ENCODE data around the gene MGA.
"Not testable (repeated sequence)": the region's sequence is repeated elsewhere in the genome, so short reads cannot be mapped to it uniquely, and the experiment has no call there.

The MGA gene

DNA sequence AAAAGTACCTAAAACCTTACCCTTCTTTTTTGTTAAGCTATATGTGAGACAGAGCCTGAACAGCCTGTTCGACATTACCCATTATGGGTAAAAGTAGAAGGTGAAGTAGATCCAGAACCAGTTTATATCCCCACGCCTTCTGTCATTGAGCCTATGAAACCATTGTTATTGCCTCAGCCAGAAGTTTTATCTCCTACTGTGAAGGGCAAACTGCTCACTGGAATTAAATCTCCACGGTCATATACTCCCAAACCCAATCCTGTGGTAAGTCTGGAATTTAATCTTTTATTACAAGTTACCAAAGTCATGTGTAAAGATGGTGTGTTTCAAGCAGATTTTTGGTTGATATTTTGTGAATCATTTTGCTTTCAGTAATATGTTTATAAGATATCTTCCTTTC is 66.9 kb downstream of the MGA start:
- no peak for DNase-seq

DNA sequence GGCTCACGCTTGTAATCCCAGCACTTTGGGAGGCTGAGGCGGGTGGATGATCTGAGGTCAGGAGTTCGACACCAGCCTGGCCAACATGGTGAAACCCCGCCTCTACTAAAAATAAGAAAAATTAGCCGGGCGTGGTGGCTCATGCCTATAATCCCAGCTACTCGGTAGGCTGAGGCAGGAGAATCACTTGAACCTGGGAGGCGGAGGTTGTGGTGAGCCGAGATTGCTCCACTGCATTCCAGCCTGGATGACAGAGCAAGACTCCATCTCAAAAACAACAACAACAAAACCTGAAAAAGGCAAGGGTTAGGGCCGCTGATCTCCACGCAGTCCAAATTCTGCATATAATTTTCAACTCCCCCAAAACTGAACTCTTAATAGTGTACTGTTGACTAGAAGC is 67.9 kb downstream of the MGA start:
- DNase-seq: not testable (repeated sequence)

DNA sequence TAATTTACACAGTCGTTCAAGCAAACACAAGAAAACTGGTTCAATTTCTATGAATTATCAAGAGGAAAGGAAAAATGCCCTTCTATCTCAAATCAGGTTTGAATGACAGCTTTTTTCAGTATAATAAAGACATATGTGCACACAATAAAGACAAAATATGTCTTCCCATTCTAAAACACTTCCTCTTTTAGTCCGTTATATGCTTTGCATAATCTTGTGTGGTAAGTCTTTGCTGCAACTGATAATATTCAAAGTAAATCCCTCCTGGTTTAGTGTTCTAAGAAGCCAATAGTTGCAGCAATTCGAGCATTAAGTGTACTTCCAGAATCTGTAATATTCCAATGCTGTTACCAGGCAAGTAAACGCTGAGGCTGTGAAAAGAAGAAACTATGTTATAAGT is 70.3 kb downstream of the MGA start:
- DNase-seq: peak; percentile 66

DNA sequence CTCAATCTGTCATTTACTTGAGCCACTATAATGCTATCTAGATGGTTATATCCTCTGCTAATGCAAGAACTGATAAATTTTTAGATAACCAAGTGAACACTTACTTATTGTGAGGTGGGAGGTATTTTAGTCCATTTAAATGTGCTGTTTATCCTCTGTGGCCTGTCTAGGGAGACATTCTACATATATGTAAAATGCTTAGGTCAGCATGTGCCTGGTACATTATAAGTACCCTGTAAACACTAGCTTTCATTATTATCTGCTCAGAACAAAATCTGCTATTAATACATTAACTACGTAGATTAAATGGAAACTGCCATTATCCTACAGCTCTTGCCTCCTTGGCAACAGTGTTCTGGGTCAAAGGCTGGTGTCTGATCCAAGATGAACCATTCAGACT is 72.3 kb downstream of the MGA start:
- no peak for DNase-seq

DNA sequence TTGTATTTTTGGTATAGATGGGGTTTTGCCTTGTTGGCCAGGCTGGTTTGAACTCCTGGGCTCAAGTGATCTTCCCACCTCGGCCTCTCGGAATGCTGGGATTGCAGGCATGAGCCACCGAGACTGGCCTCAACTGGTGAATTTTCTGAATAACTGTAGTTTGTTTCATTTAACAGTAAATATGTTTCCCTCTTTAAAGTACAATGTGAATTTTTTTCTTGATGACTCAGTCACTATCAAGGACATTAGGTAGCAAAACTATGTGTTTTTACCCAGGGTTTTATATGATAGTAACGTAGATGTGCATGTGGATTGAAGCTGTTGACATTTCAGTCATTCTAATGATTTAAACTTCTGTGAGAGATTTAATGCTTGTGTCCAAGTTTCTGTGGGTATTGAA is 73.9 kb downstream of the MGA start:
- DNase-seq: no peak

DNA sequence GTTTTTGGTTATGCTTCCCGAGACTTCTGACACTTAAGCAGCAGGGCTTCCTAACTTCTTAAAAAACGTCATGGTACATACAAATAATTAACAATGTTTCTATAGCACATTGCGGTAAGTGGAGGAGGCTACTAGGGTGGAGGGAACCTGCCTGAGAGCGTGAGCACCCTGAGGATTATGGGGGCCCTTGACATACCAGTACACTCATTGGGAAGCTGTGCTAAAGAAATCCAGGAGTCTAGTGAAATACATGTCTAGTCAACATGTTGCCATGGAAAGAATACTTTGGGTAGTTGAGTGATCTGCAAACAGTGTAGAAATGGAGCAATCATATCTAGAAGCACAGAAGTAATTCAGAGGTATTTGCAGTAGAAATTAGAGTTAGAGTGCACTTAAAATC is 74.8 kb downstream of the MGA start:
- DNase-seq: no peak

DNA sequence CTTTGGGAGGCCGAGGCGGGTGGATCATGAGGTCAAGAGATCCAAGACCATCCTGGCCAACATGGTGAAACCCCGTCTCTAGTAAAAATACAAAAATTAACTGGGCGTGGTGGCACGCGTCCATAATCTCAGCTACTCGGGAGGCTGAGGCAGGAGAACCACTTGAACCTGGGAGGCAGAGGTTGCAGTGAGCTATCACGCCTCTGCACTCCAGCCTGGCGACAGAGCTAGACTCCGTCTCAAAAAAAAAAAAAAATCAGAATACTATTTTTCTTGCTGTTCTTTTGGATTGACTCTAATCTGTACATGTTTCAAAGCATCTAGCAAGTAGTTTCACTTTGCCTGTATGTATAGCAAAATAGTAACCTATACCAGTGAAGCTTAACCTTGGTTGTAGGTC is 75.3 kb downstream of the MGA start:
- DNase-seq: not testable (repeated sequence)

DNA sequence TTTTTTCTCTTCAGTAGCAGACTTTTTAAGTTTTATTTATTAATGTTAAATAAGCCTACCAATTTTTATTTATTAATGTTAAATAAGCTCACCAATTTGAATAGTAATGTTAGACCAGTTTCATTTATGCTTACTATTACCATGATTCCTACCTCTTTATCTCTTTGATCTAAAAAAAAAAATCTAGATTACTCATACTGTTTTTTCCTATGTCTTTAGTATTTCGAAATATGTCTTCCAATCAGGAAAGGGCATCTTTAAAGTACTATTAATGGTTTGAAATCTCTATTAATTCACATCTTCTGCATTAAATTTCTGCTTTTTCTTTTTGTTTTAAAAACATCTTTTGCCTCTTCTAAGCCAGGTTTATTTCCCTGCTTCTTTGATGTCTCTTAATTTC is 86.6 kb downstream of the MGA start:
- no peak for DNase-seq

DNA sequence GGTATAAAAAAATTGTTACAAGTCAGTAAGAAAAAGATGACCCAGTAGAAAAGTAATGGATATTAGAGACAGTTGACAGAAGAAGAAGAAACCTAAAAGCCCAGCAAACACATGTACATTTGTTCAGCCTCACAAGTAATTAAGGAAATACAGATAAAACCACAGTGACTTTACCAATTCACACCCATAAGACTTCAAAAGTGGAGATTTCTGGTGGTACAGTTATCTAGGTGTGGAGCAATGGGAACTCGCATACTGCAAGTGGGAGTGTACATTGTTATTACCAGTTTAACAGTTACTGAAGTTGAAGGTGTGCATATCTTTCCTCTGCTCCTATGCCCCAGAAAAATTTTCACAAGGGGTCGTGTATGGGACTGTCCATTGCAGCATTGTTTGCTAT is 96.0 kb downstream of the MGA start:
- DNase-seq: no peak

DNA sequence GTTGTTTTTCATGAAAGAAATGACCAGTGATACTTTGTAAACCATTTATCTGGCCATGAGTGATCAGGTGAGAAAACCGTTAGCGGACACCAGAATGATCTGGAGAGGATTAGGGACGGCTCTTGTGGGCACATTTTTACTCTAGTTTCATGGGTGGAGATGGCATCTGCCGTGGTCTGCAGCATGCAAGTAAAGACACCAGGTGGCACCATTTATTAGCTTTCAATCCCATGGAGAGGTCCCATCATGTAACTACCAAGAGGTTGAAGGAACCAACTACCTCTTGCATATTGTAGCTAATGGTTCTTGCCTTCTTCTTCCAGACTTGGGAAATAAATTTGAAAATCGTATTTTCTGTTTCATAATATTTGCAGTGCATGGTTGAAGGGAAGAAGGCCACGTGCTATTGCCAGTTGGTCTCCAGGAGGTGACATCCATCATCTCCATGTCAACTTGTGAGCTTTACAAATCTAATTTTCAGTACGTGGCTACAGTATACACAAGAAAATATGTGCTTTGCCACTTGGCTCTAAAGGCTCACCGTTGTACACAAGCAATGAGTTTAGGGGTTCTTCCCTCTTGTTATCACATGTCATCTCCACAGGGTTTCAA is 112.6 kb downstream of the MGA start:
- peak; percentile 78 for DNase-seq

DNA sequence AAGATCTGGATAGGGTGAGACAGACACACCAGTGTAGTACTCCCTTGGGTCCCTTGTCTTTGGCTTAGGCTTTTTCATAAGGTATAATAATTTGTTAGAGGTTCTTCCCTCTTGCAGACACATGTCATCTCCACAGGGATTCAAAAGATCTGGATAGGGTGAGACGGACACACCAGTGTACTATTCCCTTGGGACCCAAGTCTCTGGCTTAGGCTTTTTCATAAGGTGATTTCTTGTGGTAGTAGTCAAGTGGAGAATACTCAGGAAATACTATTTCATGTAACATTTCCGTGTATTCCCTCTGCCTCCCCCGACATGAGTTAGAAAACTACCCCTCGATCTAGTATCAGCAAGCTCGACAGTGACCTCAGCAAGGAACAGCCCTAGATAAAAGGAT is 113.1 kb downstream of the MGA start:
- no peak for DNase-seq

DNA sequence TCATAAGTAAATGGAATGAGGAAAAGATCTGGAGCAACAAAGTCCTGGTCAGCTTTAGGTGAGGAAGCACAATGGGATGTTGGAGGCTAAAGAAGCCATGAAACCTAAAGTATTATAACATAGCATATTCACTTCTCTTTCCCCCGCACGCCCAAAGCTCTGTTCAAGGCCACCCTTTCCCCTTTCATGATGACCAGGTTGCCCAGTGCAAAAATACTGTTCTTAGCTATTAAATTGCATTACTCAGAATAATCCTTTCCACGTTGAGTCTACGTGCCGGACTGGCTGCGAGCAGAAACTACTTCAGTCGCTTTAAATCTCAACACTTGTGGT is 113.5 kb downstream of the MGA start:
- no peak for DNase-seq

DNA sequence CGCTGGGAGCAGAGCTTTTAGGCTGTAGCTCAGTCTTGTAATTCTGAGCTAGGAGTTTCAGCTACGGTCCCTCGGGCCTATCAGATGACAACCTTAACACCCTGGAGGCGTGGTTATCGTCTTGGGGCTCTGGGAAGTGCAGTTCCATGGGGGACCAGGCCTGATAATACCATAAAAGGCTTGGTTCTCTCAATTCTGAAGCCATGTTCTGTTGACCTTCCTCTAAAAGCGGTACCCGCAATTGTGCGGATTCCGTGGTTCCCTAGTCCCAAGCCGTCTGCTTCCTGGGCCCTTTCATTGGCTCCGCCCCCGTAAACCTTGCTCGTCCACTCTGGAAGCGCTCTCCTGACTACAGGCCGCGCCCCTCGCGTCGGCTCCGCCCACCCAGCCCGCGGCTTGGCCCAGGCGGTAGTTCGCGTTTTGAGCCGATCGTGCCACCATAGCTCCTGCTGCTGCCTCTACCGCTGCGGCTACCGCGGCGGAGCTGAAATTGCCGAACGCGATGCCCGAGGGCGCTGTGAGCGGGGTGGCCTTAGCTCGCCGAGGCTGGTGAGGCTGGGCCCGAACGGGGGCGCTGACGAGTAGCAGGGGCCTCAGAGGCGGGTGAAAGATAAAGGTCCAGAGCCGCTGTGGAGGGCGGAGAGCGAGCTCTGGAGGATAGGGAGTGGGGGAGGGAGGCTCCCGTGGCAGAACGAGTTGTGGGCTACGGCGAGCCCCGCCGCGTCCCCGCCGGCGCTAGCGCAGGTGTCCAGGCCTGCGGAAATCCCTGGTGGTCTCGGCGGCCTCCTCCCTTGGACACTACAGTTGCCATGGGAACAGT is 114.1 kb downstream of the MGA start, which contains the start of gene MAPKBP1:
Gene MAPKBP1 (plus strand): TSS at position 423 of the 820 bp plus-strand sequence. CDS start 792 bp downstream, outside the sequence.
- peak; percentile 99 for DNase-seq

DNA sequence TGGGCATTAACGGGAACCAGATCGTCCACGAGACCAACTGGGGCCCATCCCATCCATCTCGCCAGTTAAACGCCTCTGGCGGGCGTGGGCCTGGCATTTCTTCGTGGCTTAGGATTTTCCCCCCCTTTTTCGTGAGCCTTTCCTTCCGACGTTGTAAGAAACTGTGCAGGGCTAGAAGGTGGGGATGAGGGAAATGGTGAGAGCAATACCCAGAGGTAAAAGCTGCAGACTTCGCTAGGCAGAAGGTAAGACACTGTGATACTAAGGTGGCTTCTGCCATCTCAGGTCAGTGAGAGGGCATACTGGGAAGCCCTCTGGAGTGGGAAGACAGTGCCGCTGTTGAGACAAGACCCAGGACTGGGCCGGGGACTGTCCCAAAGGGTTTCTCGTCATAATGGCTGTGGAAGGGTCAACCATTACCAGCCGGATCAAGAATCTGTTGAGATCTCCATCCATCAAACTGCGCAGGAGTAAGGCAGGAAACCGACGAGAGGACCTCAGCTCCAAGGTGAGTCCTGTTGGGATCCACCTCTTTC is 114.7 kb downstream of the MGA start:
- peak; percentile 65 for DNase-seq

DNA sequence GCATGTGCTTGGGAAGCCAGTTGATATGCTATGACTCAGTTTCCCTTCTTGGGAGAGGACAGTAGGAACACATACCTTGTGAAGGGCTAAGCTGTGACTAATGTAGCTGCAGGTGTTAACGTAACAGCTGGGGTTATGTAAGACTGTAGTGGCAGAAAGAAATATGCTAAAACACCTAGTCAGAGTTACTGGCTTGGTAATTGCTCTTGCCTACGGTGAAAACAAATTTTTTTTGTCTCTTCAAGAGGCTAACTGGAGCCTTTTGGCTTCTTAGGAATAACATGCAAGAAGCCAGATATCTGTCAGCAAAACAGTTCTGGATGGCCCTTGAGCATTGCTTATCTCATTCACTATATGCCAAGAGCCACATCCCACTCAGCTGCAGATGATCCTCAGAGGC is 115.4 kb downstream of the MGA start:
- no peak for DNase-seq

DNA sequence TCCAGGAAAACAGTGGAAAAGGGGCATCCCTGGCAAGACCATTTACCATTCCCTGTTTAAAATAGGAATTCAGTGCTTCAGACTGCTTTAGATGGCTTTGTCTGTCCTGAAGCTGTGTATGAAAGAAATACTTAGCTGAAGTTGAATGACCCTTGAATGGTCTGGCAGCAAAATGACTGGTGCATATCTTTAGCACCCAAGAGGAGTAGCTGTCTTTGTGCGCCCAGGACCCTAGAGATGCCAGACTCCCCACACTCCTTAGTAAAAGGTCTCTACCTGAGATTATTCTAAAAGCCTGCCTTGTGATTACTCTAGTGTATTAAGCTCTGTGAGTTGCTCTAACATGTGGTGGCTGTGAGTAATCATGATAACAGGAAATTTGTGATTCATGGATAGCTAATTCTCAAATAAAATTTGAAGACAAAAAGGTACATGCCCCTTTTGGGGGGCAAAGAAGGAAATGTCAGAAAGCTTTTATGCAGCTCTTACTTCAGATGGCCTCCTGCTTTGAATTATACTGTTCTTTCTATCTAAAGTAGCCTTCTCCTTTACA is 117.3 kb downstream of the MGA start:
- no peak for DNase-seq

DNA sequence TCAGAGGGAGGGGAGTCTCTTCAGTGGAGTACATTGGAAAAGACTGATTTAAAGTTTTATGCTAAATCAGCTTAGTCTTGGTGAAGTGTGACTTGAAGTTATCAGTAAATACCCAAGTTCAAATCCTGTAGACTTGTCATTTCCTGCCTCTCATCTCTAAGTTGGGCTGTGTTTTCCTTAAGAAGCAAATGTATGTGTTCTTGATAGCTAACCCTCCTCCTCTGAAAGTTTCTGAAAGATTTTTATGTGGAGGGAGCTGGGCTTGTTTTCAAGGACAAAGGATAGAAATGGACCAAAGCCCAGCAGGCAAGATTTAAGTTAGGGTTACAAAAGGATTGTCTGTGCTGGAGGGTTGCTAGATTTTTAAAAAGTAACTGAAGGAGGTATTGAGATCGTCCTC is 118.3 kb downstream of the MGA start:
- DNase-seq: no peak

DNA sequence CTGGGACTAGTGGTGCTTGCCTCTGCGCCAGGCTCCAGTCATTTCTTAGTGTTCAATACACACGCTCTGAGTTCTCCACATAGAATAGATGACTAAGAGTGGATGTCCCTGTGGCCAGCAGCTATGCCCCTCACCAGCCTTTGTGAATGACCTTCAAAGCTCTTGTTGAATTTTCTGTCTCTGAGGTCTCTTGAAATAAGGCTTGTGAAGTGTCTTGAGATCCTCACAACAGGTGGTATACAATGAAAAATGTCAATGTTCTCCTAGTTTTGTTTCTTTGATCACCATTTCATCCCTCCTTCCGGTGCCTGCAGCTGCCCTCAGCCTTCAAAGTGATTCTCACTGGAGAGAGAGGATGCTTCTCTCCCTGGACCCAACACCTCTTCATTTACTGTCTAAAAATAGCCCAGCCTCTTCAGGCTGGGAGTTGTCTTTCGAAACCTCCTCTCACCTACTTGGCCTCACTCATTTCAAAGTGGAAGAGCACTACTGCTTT is 119.5 kb downstream of the MGA start:
- DNase-seq: no peak

DNA sequence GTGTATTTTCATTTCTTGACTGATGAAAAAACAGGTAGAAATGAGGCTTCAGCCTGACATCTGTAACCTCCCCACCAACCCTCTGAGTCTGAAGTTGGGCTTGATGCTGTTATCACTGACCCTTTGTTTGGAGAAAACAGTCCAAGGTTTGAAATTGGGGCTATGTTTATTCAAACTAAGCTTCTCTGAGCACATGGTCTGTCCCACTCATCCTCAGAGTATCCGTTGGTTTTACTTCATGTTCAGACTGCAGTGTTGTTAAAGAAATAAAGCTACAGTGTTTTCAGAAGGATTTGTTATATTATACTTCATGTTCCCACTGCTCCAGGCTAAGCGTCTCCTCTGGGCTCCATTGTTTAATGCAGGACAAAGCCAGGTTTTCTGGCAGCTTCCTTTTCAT is 120.1 kb downstream of the MGA start:
- DNase-seq: no peak

DNA sequence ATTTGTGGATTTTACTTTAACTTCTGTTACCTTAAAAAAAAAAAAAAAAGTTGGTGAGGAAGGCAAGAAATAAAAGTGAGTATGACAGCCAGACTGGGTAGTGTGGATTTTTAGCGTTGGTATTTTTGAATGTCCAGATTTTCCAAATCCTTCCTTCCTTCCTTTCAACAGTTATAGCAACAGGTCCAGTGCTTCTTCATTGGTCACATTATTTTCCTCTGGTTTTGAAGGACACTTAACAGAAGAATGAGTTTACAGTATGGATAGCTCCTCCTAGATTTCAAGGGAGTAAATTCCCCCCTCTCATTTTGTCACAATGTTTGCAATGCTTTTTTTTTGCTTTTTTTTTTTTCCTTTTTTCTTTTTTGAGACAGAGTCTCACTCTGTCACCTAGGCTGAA is 120.5 kb downstream of the MGA start:
- no peak for DNase-seq

DNA sequence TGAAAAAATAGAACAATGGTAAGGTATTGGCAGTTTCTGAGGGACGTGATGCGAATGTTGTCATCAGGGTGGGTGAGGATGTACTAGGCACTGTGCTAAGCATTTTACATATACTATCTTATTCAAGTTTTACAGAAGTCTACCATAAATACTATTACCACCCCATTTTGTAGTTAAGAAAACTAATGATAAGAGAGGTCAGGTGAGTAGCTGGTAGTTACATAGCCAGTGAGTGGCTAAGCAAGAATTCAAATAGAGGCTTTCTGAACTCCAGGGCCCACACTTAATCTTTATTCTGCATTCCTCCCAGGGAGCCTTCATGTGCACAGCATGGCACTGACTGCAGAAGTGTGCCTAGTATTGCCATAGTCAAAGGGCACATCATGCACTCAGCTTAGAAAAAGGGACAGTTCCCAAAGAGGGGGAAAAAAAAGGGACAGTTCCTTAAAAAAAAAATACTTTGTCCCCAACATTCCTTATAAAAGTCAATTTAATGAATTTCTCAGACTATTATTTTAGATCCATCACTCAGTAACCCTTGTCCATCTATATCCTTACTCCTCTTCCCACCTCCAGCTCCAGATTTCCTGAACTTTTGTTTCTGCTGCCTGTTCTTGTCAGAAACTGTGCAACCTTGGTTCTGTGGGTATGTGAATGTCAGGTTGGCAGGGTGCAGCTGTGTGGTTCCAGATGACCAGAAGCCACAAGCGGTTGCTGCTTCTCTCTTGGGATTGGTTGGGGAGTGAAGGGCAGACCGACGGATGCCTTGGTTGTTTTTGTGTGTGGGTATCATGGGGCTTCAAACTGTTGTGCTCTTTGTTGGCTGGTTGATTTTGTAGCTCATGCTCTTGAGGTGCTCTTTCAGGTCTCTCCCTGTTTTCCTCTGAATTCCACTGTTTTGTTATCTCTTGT is 122.4 kb downstream of the MGA start:
- no peak for DNase-seq

DNA sequence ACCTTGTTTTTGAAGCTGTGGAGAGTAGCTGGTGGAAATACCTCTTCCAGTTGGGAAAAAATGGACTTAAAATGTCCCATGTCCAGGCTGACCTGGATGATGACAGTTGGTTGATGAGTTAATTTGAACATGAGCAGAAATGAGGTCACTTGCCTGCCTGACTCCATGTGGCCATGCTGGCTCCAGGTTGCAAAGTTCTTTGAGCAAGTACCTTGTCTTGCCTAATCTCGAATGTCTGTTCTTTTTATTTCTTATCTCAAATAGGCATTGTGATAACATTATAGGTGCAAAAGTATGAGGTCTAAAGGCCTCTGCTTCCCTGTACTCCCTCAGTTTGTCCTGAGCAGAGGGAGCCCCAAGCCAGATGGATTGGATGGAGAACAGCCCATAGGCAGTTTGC is 123.1 kb downstream of the MGA start:
- DNase-seq: no peak

DNA sequence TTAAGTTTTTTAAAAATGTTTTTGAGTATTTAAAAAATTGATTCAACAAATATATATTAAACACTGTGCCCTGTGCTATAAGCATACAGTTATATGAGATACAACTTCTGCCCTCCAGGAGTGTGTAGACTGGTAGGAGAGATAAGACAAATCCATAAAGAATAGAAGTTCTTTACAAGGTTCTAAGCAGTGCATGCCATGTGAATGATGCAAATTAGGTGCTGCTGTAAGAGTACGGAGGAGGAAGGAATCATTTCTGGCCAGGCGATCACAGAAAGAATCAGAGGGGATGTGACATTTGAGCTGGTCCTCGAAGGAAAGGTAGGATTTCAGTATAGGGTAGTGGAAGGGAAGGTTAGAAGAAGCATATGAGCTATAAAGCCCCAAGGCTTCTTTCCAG is 128.1 kb downstream of the MGA start:
- DNase-seq: no peak

Data from inflammatory macrophage treated with lipopolysaccharide for 4 hours (primary cell).